Thyroid gland (tissue), 4 donors: ENCODE data around the gene PARG.
"Not testable (repeated sequence)": the region's sequence is repeated elsewhere in the genome, so short reads cannot be mapped to it uniquely, and the experiment has no call there.

Source experiments
- CTCF ChIP-seq, 6 experiments: fragments of 200-600 bp in 3 of 6; fragments of 450-650 bp in 3 of 6; sonication (generic) in 3 of 6; IDR thresholded peaks; one replicate each; pipeline ENCODE4 v1.5.1; 2016 to 2019; ENCODE audit warnings: antibody characterized with exemption in 6 of 6, mild to moderate bottlenecking in 2 of 6, inconsistent platforms in 1 of 6, moderate library complexity in 1 of 6
- POLR2A ChIP-seq, 2 donors: fragments of 450-650 bp; IDR thresholded peaks; one replicate each; pipeline ENCODE4 v1.6.1; 2017; ENCODE audit warnings: antibody characterized with exemption in 2 of 2, mild to moderate bottlenecking in 2 of 2, moderate library complexity in 1 of 2

- not testable (repeated sequence) for TF ChIP-seq CTCF, POLR2A (IDR thresholded peaks at IDR 0.05)
Measured at GRCh38 chr10:49953122-49953521, 11.3 kb upstream of the PARG start.
